Neural progenitor cell (in vitro differentiated cells): ENCODE data around the gene MUC5AC.

ENCODE experiments used
- EZH2 ChIP-seq: fragments of 200-600 bp; sonication (generic); IDR thresholded peaks from 2 replicates; pipeline ENCODE4 v1.6.1; 2017; ENCODE audit warnings: antibody characterized with exemption, mild to moderate bottlenecking, moderate library complexity
- TF ChIP-seq, protein P1 (sequence below): fragments of 200-600 bp; sonication (generic); IDR thresholded peaks from 2 replicates; pipeline ENCODE4 v1.5.1; 2017; ENCODE audit warnings: antibody characterized with exemption, mild to moderate bottlenecking

DNA sequence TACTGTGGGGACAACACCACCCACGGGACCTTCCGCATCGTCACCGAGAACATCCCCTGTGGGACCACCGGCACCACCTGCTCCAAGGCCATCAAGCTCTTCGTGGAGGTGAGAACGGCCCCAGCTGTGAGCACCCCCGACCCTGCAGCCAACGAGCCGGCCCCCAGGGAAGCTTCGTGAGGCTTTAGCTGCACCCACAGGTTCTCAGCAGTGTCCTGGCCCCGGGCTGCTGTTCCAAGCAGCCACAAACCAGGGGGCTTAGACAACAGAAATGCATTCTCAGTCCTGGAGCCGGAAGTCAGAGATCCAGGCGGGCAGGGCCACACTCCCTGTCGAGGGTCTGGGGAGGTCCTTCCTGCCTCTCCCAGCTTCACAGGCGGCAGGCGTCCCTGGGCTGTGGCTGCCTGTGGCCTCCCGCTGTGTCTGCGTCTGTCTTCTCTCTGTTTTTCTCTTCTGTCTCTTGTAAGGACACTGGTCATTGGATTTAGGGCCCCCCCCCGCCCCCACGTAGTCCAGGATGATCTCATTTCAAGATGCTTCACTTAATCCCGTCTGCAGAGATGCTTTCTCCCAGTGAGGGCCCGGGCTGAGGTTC is 77.7 kb downstream of the MUC5AC start:
- TF ChIP-seq, protein P1, sequence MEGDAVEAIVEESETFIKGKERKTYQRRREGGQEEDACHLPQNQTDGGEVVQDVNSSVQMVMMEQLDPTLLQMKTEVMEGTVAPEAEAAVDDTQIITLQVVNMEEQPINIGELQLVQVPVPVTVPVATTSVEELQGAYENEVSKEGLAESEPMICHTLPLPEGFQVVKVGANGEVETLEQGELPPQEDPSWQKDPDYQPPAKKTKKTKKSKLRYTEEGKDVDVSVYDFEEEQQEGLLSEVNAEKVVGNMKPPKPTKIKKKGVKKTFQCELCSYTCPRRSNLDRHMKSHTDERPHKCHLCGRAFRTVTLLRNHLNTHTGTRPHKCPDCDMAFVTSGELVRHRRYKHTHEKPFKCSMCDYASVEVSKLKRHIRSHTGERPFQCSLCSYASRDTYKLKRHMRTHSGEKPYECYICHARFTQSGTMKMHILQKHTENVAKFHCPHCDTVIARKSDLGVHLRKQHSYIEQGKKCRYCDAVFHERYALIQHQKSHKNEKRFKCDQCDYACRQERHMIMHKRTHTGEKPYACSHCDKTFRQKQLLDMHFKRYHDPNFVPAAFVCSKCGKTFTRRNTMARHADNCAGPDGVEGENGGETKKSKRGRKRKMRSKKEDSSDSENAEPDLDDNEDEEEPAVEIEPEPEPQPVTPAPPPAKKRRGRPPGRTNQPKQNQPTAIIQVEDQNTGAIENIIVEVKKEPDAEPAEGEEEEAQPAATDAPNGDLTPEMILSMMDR = no peak
- no peak for TF ChIP-seq EZH2
